ENCODE measurements around the gene ADAMTS16. TPM values are rescaled to one million over a fixed set of nuclear protein-coding genes. Genes with fewer than 3 reads are reported as not detected.

The ADAMTS16 gene
- total and polyA plus RNA-seq, 2 experiments from 2014 or later = 2.8 to 15.4 TPM

DNA sequence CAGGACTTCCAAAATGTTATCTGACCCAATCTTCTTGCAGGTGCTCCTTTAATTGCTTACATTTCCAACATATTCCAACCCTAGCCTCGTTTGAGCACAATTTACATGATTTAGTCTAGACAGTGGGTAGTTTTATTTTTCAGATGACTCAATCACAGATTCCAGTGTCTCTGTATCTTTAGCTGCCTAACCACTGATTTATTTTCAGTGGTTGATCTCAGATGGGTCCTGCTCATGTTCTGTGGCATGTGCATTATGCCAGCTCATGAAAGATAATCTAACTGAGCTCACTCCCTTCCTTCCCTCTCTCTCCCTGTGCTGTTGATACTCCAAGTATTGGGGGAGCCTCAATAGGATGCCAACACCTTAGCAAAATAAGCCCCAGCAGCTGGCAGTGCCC lies 176.2 kb downstream of the ADAMTS16 start (continued):
- TF ChIP-seq, protein P1, sequence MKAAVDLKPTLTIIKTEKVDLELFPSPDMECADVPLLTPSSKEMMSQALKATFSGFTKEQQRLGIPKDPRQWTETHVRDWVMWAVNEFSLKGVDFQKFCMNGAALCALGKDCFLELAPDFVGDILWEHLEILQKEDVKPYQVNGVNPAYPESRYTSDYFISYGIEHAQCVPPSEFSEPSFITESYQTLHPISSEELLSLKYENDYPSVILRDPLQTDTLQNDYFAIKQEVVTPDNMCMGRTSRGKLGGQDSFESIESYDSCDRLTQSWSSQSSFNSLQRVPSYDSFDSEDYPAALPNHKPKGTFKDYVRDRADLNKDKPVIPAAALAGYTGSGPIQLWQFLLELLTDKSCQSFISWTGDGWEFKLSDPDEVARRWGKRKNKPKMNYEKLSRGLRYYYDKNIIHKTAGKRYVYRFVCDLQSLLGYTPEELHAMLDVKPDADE (IDR thresholded peaks at IDR 0.05) = no peak
- TF ChIP-seq, protein P2, sequence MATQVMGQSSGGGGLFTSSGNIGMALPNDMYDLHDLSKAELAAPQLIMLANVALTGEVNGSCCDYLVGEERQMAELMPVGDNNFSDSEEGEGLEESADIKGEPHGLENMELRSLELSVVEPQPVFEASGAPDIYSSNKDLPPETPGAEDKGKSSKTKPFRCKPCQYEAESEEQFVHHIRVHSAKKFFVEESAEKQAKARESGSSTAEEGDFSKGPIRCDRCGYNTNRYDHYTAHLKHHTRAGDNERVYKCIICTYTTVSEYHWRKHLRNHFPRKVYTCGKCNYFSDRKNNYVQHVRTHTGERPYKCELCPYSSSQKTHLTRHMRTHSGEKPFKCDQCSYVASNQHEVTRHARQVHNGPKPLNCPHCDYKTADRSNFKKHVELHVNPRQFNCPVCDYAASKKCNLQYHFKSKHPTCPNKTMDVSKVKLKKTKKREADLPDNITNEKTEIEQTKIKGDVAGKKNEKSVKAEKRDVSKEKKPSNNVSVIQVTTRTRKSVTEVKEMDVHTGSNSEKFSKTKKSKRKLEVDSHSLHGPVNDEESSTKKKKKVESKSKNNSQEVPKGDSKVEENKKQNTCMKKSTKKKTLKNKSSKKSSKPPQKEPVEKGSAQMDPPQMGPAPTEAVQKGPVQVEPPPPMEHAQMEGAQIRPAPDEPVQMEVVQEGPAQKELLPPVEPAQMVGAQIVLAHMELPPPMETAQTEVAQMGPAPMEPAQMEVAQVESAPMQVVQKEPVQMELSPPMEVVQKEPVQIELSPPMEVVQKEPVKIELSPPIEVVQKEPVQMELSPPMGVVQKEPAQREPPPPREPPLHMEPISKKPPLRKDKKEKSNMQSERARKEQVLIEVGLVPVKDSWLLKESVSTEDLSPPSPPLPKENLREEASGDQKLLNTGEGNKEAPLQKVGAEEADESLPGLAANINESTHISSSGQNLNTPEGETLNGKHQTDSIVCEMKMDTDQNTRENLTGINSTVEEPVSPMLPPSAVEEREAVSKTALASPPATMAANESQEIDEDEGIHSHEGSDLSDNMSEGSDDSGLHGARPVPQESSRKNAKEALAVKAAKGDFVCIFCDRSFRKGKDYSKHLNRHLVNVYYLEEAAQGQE (IDR thresholded peaks at IDR 0.05; ENCODE audit: unreplicated experiment) = no peak
- TF ChIP-seq CREB1 (CRISPR knock-in tag; IDR thresholded peaks at IDR 0.05; ENCODE audit: low read depth) = no peak
- TF ChIP-seq ZNF114 (CRISPR knock-in tag; IDR thresholded peaks at IDR 0.05) = no peak
- no peak for TF ChIP-seq EZH2 (IDR thresholded peaks at IDR 0.05; ENCODE audit: low read depth, unreplicated experiment)

- TF ChIP-seq, protein P1 (IDR thresholded peaks at IDR 0.05) = no peak
- TF ChIP-seq NANOG (IDR thresholded peaks at IDR 0.05; ENCODE audit: borderline replicate concordance) (no peak), STAT1 (IDR thresholded peaks at IDR 0.05; ENCODE audit: unreplicated experiment) (no peak), ZNF114 (CRISPR knock-in tag; IDR thresholded peaks at IDR 0.05) (no peak), JUNB (IDR thresholded peaks at IDR 0.05; ENCODE audit: unreplicated experiment) (no peak), CTCF (conservative IDR thresholded peaks at IDR 0.05; ENCODE audit: low read depth in 2 of 2) (no peak)
- TF ChIP-seq, protein P2 (IDR thresholded peaks at IDR 0.05; ENCODE audit: unreplicated experiment) = no peak
- ATAC-seq = no peak
- Histone ChIP-seq H3K79me2 (replicated peaks; ENCODE audit: insufficient read depth) (no peaks in the 10 kb centered on the region), H3K4me3 (no peak overlapping the region), H3K36me3 (ENCODE audit: insufficient read depth) (no peaks in the 10 kb centered on the region), H3K4me1 (ENCODE audit: insufficient read depth) (0 out of 2 replicates have a peak, but pooled peaks cover 2% of the 10 kb centered on the region), H3K27me3 (ENCODE audit: insufficient read depth) (no peaks in the 10 kb centered on the region), H3F3A (replicated peaks; ENCODE audit: low read depth) (no peaks in the 10 kb centered on the region), H3K4me2 (no peak overlapping the region), H4K20me1 (replicated peaks; ENCODE audit: insufficient read depth) (no peaks in the 10 kb centered on the region; the same call in 1 of the 2 replicates), H2AFZ (no peak overlapping the region), H3K27ac (ENCODE audit: low read depth) (no peak overlapping the region), H3K9me2 (ENCODE audit: insufficient read depth) (no peaks in the 10 kb centered on the region)
- no peak overlapping the region for H3K27ac Mint-ChIP-seq
- H3K4me3 Mint-ChIP-seq = no peak overlapping the region
- H3K9me3 Mint-ChIP-seq = no peaks in the 10 kb centered on the region
- no peaks in the 10 kb centered on the region for H3K27me3 Mint-ChIP-seq (ENCODE audit: insufficient read depth, low read depth, poor library complexity)
- peaks cover 12% of the 10 kb centered on the region for H3K36me3 Mint-ChIP-seq (ENCODE audit: low read depth)
- peaks cover 28% of the 10 kb centered on the region for H3K4me1 Mint-ChIP-seq
- DNase-seq (ENCODE audit: low spot score) = no peak
Measured at GRCh38 chr5:5317976-5318375, 177.8 kb downstream of the ADAMTS16 start.
